EL (cell line): ENCODE data around the gene PDP2.

Experiments used
- DNase-seq: peaks from one replicate; pipeline ENCODE4 v3.0.0-alpha.2; 2016

The PDP2 gene

GRCh38 chr16:66880288-66881013 is at the start of gene PDP2:
TSS of gene PDP2 (plus strand) at chr16:66880515. CDS start at chr16:66884285, 3,770 bp downstream.
- peak; percentile 96 for DNase-seq

- no peak for DNase-seq
Observed at GRCh38 chr16:66832190-66832589, 48.1 kb upstream of the PDP2 start.

- DNase-seq: peak; percentile 48
Observed at GRCh38 chr16:66832661-66833305, 47.5 kb upstream of the PDP2 start.

- DNase-seq: no peak
Observed at GRCh38 chr16:66834746-66835145, 45.6 kb upstream of the PDP2 start.

- DNase-seq: no peak
Observed at GRCh38 chr16:66840883-66841282, 39.4 kb upstream of the PDP2 start.

- DNase-seq: no peak
Observed at GRCh38 chr16:66841366-66841765, 38.9 kb upstream of the PDP2 start.

- DNase-seq: peak; percentile 24
Observed at GRCh38 chr16:66842765-66843164, 37.5 kb upstream of the PDP2 start.

- no peak for DNase-seq
Observed at GRCh38 chr16:66843191-66843590, 37.1 kb upstream of the PDP2 start.

- DNase-seq: no peak
Observed at GRCh38 chr16:66844009-66844341, 36.3 kb upstream of the PDP2 start.

GRCh38 chr16:66844342-66845079 is 35.8 kb upstream of the PDP2 start, which contains the start of gene CA7:
TSS of gene CA7 (plus strand) at chr16:66844414. CDS start at chr16:66844488, 74 bp downstream.
- DNase-seq: no peak

- no peak for DNase-seq
Observed at GRCh38 chr16:66845080-66845410, 35.3 kb upstream of the PDP2 start.

GRCh38 chr16:66845791-66846221 is 34.5 kb upstream of the PDP2 start:
- no peak for DNase-seq

GRCh38 chr16:66846266-66846665 is 34.0 kb upstream of the PDP2 start:
- DNase-seq: no peak

- DNase-seq: no peak
Observed at GRCh38 chr16:66846831-66847230, 33.5 kb upstream of the PDP2 start.

- DNase-seq: no peak
Observed at GRCh38 chr16:66847533-66848067, 32.7 kb upstream of the PDP2 start.

- no peak for DNase-seq
Observed at GRCh38 chr16:66848172-66848571, 32.1 kb upstream of the PDP2 start.

GRCh38 chr16:66849021-66849420 is 31.3 kb upstream of the PDP2 start:
- no peak for DNase-seq

GRCh38 chr16:66849549-66849948 is 30.8 kb upstream of the PDP2 start:
- DNase-seq: no peak

- no peak for DNase-seq
Observed at GRCh38 chr16:66850115-66850815, 30.1 kb upstream of the PDP2 start.

- no peak for DNase-seq
Observed at GRCh38 chr16:66851166-66851964, 28.9 kb upstream of the PDP2 start.

- no peak for DNase-seq
Observed at GRCh38 chr16:66853261-66854139, 26.8 kb upstream of the PDP2 start.
